ENCODE measurements around the gene MAD2L1BP. TPM values are rescaled to one million over a fixed set of nuclear protein-coding genes. Genes with fewer than 3 reads are reported as not detected.
"Not testable (repeated sequence)": the region's sequence is repeated elsewhere in the genome, so short reads cannot be mapped to it uniquely, and the experiment has no call there.

Gene MAD2L1BP
- total RNA-seq, 1 donor from 2014 or later: 28.3 TPM

- intact Hi-C loops (cut with micrococcal nuclease): no loop called here
- DNase-seq (peak; percentile 21), ATAC-seq (no peak)
Measured at GRCh38 chr6:43623880-43624785, 11.5 kb upstream of the MAD2L1BP start.

- intact Hi-C loops (cut with micrococcal nuclease): no loop called here
- ATAC-seq (no peak), DNase-seq (peak; percentile 18)
Measured at GRCh38 chr6:43624786-43625288, 10.8 kb upstream of the MAD2L1BP start.

- intact Hi-C loops (cut with micrococcal nuclease): no loop called here
- ATAC-seq (no peak), DNase-seq (no peak)
Measured at GRCh38 chr6:43625393-43625992, 10.1 kb upstream of the MAD2L1BP start.

- ATAC-seq: peak; percentile 6
- intact Hi-C loops (cut with micrococcal nuclease): no loop called here
- DNase-seq: peak; percentile 46
Measured at GRCh38 chr6:43627008-43627825, 8.4 kb upstream of the MAD2L1BP start.

- ATAC-seq: peak; percentile 4
- intact Hi-C loops (cut with micrococcal nuclease): no loop called here
- no peak for DNase-seq
Measured at GRCh38 chr6:43628393-43629103, 7.1 kb upstream of the MAD2L1BP start.

- DNase-seq (peak; percentile 99), ATAC-seq (peak; percentile 89)
- intact Hi-C loops (cut with micrococcal nuclease): no loop called here
Measured at GRCh38 chr6:43629104-43629504, 6.5 kb upstream of the MAD2L1BP start, which contains the start of gene GTPBP2. Gene GTPBP2 (minus strand): TSS chr6:43629264. CDS start chr6:43629162, 102 bp downstream.

- ATAC-seq (peak; percentile 88), DNase-seq (peak; percentile 95)
- intact Hi-C loops (cut with micrococcal nuclease): no loop called here
Measured at GRCh38 chr6:43629505-43630300, 5.9 kb upstream of the MAD2L1BP start.

GRCh38 chr6:43630980-43631619, 4.5 kb upstream of the MAD2L1BP start:
- no peak for DNase-seq
- intact Hi-C loops (cut with micrococcal nuclease): no loop called here
- no peak for ATAC-seq

- ATAC-seq; DNase-seq; intact Hi-C loops (cut with micrococcal nuclease): not testable (repeated sequence)
Measured at GRCh38 chr6:43633002-43633401, 2.6 kb upstream of the MAD2L1BP start.

GRCh38 chr6:43634702-43635303, 837 bp upstream of the MAD2L1BP start:
- intact Hi-C loops (cut with micrococcal nuclease): no loop called here
- DNase-seq (no peak), ATAC-seq (no peak)

GRCh38 chr6:43636308-43636659, 644 bp downstream of the MAD2L1BP start:
- intact Hi-C loops (cut with micrococcal nuclease): no loop called here
- no peak for ATAC-seq

GRCh38 chr6:43639984-43640800, 4.6 kb downstream of the MAD2L1BP start:
- no peak for ATAC-seq
- intact Hi-C loops (cut with micrococcal nuclease): no loop called here

More at GRCh38 chr6:43636308-43636659, 644 bp downstream of the MAD2L1BP start:
- no peak for DNase-seq

GRCh38 chr6:43644940-43645612, 9.4 kb downstream of the MAD2L1BP start, which contains the start of gene RSPH9:
Gene RSPH9 (plus strand): TSS chr6:43645036. CDS start chr6:43645099, 63 bp downstream.
- intact Hi-C loops (cut with micrococcal nuclease): no loop called here
- DNase-seq (peak; percentile 82), ATAC-seq (peak; percentile 83)

More at GRCh38 chr6:43639984-43640800, 4.6 kb downstream of the MAD2L1BP start:
- no peak for DNase-seq

GRCh38 chr6:43645613-43645964, 9.9 kb downstream of the MAD2L1BP start:
- peak; percentile 4 for ATAC-seq
- DNase-seq: no peak
- intact Hi-C loops (cut with micrococcal nuclease): no loop called here

GRCh38 chr6:43647613-43648012, 12.0 kb downstream of the MAD2L1BP start:
- ATAC-seq (no peak), DNase-seq (no peak)
- intact Hi-C loops (cut with micrococcal nuclease): no loop called here

- intact Hi-C loops (cut with micrococcal nuclease): no loop called here
- no peak for DNase-seq
- no peak for ATAC-seq
Measured at GRCh38 chr6:43648248-43648647, 12.6 kb downstream of the MAD2L1BP start.

Measured in left ventricle myocardium superior (tissue), 1 donor.